GM11168 (cell line): ENCODE measurements around the gene TTC23L.

Experiments
- in situ Hi-C: fragments of 300-500 bp; cut with MboI; formaldehyde crosslinking; loops from one replicate; pipeline ENCODE4 v1.12.0; 2022; ENCODE audit warnings: low sequenced_read_pairs; ENCODE audit not compliant: unreplicated experiment

The TTC23L gene

GRCh38 chr5:34944460-34945047 lies 105.6 kb downstream of the TTC23L start:
- in situ Hi-C loops: no loop called here
